NCI-H1105 (cell line): ENCODE measurements around the gene RPRD1B.

ENCODE experiments used
- DNase-seq: peaks from one replicate; lab custom pipeline; 2025; lab: John Stamatoyannopoulos, UW

Gene RPRD1B

GRCh38 chr20:38121741-38122140, 88.2 kb downstream of the RPRD1B start:
- DNase-seq: no peak

- no peak for DNase-seq
These were observed 89.6 kb downstream of the RPRD1B start for GRCh38 chr20:38123021-38123587.

- DNase-seq: peak; percentile 96
These were observed 91.9 kb downstream of the RPRD1B start for GRCh38 chr20:38125157-38126056.

- no peak for DNase-seq
These were observed 92.8 kb downstream of the RPRD1B start for GRCh38 chr20:38126146-38126921.

- no peak for DNase-seq
These were observed 93.5 kb downstream of the RPRD1B start for GRCh38 chr20:38126932-38127621.

- DNase-seq: no peak
These were observed 94.5 kb downstream of the RPRD1B start for GRCh38 chr20:38127920-38128528.

- no peak for DNase-seq
These were observed 95.1 kb downstream of the RPRD1B start for GRCh38 chr20:38128691-38129090.

- no peak for DNase-seq
These were observed 95.8 kb downstream of the RPRD1B start for GRCh38 chr20:38129248-38129865.

GRCh38 chr20:38129893-38130609, 96.5 kb downstream of the RPRD1B start:
- no peak for DNase-seq

GRCh38 chr20:38130687-38131587, 97.4 kb downstream of the RPRD1B start:
- no peak for DNase-seq

GRCh38 chr20:38131588-38132121, 98.1 kb downstream of the RPRD1B start:
- no peak for DNase-seq

- DNase-seq: no peak
These were observed 98.8 kb downstream of the RPRD1B start for GRCh38 chr20:38132156-38132909.

GRCh38 chr20:38132910-38133501, 99.5 kb downstream of the RPRD1B start:
- DNase-seq: no peak

GRCh38 chr20:38133680-38134426, 100.3 kb downstream of the RPRD1B start:
- no peak for DNase-seq

GRCh38 chr20:38134427-38135270, 101.1 kb downstream of the RPRD1B start:
- no peak for DNase-seq

GRCh38 chr20:38135271-38135650, 101.7 kb downstream of the RPRD1B start:
- DNase-seq: no peak
